Small intestine (tissue), 7 donors: ENCODE measurements around the gene JAKMIP1. TPM values are rescaled to one million over a fixed set of nuclear protein-coding genes. Genes with fewer than 3 reads are reported as not detected.

Experiments used
- DNase-seq, 2 donors: peaks; one replicate each; pipeline versions ENCODE4 v3.0.0 to v3.0.0-alpha.2; 2013
- FAIRE-seq: peaks from 2 replicates; lab custom pipeline; 2012; peaks lifted over from hg19 to GRCh38; lab: Jason Lieb, UNC
- H3K27ac ChIP-seq, 3 donors: one replicate each; pipeline ENCODE4 v1.5.1; 2013; ENCODE audit warnings: low read length in 2 of 3, mild to moderate bottlenecking in 2 of 3, control low read depth in 1 of 3, inconsistent platforms in 1 of 3, low read depth in 1 of 3, moderate library complexity in 1 of 3
- H3K27me3 ChIP-seq, 3 donors: one replicate each; pipeline ENCODE4 v1.6.1; 2013; ENCODE audit warnings: low read length in 3 of 3, inconsistent platforms in 1 of 3; ENCODE audit not compliant: control insufficient read depth in 3 of 3, insufficient read depth in 3 of 3
- H3K36me3 ChIP-seq, 3 donors: one replicate each; pipeline ENCODE4 v1.6.1; 2013; ENCODE audit warnings: low read length in 3 of 3, inconsistent platforms in 1 of 3, low read depth in 1 of 3, mild to moderate bottlenecking in 1 of 3, moderate library complexity in 1 of 3; ENCODE audit not compliant: control insufficient read depth in 3 of 3, insufficient read depth in 2 of 3
- H3K4me1 ChIP-seq, 3 donors: one replicate each; pipeline ENCODE4 v1.6.1; 2013; ENCODE audit warnings: low read length in 2 of 3, inconsistent platforms in 1 of 3, low read depth in 1 of 3, mild to moderate bottlenecking in 1 of 3, moderate library complexity in 1 of 3; ENCODE audit not compliant: control insufficient read depth in 3 of 3, insufficient read depth in 2 of 3
- H3K4me3 ChIP-seq, 3 donors: one replicate each; pipeline ENCODE4 v1.5.1; 2013; ENCODE audit warnings: low read length in 3 of 3, control low read depth in 1 of 3, inconsistent platforms in 1 of 3, low read depth in 1 of 3, mild to moderate bottlenecking in 1 of 3, moderate library complexity in 1 of 3
- H3K9me3 ChIP-seq, 2 donors: one replicate each; pipeline ENCODE4 v1.6.1; 2013; ENCODE audit warnings: low read depth in 1 of 2, low read length in 1 of 2; ENCODE audit not compliant: control insufficient read depth in 2 of 2, insufficient read depth in 1 of 2
- WGBS, 3 donors: extraction: QIAGEN DNeasy Blood & Tissue Kit; methylation state at CpG; one replicate each; pipeline ENCODE4 v1.1.7; 2013; 5-methylcytosine and 5-hydroxymethylcytosine counted together
- polyA plus RNA-seq, 4 donors: library from polyadenylated mRNA; stranded (reverse) in 3 of 4; unstranded in 1 of 4; fragments of 200-250 nt in 3 of 4; fragments of 120-200 nt in 1 of 4; gene quantifications; one replicate each; pipeline versions ENCODE4 v1.2.1 to v1.2.3, GENCODE V29; 2013
- donor health status: healthy with polysubstance abuse.
- donor health status: control.
- donor health status: control.
- donor health status: Bipolar disorder and iron deficiency.
- donor health status: healthy.

Gene JAKMIP1
- polyA plus RNA-seq, 4 donors = 0.25 to 1.8 (median 1.0) TPM

GRCh38 chr4:6172927-6173200 is 27.5 kb downstream of the JAKMIP1 start:
- WGBS, 3 donors = 42 to 56% (median 46%) methylated on average over 3 of the region's 3 CpGs
- H3K4me1 ChIP-seq = no peaks in the 10 kb centered on the region
- no peak overlapping the region for H3K4me3 ChIP-seq
- FAIRE-seq = no peak
- DNase-seq = no peak
- H3K27ac ChIP-seq = no peak overlapping the region
- H3K36me3 ChIP-seq = no peaks in the 10 kb centered on the region
- no peaks in the 10 kb centered on the region for H3K9me3 ChIP-seq
- peaks cover 0 to 2% (median 0%) of the 10 kb centered on the region in 3 donors for H3K27me3 ChIP-seq

DNA sequence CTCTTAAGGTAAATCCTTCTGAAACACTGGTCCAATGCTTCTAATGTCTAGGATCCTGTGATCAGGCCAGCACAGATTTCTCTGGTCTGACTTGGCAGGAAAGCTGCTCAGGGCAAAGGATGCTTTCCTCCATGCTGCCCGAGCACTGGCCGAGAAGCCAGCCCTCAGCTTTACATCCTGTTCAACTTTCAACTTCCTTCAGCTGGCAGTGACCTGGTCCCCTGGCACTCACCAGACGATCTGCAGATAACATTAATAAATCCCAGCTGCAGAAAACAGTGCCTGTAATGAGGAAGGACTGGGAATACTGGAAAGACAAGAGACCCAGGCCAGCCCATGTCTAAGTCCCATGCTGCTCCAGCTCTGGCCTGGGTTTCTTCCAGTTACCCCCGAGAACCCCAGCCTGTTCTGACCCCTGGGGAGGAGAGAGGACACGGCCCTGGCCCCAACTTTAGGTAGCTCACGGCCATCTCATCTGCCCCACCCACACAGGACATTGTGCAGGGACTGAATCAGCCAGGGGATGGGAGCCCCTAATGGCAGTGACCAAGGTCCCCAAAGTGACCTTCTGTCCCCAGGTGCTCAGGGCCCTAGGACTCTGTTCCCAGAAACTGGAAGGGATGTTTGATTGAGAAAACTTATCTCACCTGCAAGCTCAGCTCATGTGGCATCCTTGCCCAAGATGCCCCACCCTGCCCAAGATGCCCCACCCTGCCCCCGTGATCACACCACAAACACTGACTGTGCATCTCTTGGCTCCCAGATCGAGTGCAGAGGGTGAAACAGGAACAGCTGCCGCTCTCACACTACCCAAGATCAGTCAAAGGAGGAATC is 28.0 kb downstream of the JAKMIP1 start:
- Histone ChIP-seq H3K27me3 (peaks cover 0 to 2% (median 0%) of the 10 kb centered on the region in 3 donors), H3K4me3 (no peak overlapping the region), H3K4me1 (no peaks in the 10 kb centered on the region), H3K36me3 (no peaks in the 10 kb centered on the region), H3K27ac (no peak overlapping the region), H3K9me3 (no peaks in the 10 kb centered on the region)
- 30 to 50% (median 48%) methylated on average over 9 of the region's 9 CpGs for WGBS, 3 donors
- DNase-seq (no peak), FAIRE-seq (no peak)

DNA sequence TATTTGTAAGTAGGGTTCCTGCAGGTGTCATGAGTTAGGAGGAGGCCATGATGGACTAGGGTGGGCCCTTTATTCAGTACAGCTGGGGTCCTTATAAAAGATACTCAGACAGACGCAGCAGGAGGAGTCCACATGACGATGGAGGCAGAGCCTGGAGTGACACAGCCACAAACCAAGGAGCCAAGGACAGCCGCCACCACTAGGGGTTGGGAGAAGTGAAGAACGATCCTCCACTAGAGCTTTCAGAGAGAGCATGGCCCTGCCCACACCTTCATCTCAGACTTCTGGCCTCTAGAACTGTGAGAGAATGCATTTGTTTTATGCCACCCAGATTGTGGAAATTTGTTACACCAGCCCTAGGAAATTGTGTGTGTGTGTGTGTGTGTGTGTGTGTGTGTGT is 31.1 kb downstream of the JAKMIP1 start:
- Histone ChIP-seq H3K4me3 (no peak overlapping the region), H3K4me1 (no peaks in the 10 kb centered on the region), H3K27me3 (peaks cover 0 to 2% (median 0%) of the 10 kb centered on the region in 3 donors), H3K9me3 (no peaks in the 10 kb centered on the region), H3K27ac (no peak overlapping the region), H3K36me3 (no peaks in the 10 kb centered on the region)
- no peak for DNase-seq
- WGBS, 3 donors = 78 to 87% (median 79%) methylated on average over 4 of the region's 4 CpGs
- no peak for FAIRE-seq

DNA sequence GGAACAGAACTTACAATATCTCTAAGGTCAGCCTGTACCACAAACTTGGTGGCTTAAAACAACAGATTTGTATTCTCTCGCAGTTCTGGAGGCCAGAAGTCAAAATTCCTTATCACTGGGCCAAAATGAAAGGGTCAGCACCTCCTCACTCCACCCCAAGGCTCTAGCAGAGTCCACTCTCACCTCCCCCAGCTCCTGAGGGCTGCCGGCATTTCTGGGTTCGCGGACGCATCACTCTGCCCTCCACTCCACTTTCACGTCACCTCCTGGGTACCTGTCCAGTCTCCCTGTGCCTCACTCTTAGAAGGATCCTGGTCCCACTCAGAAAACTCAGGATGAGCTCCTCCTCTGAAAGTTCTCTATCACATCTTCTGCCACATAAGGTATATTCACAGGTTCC is 34.6 kb downstream of the JAKMIP1 start:
- no peaks in the 10 kb centered on the region for H3K27me3 ChIP-seq
- DNase-seq = no peak
- no peaks in the 10 kb centered on the region for H3K9me3 ChIP-seq
- H3K4me1 ChIP-seq = no peaks in the 10 kb centered on the region
- WGBS, 3 donors = 87 to 93% (median 92%) methylated on average over 6 of the region's 6 CpGs
- H3K4me3 ChIP-seq = no peak overlapping the region
- H3K36me3 ChIP-seq = no peaks in the 10 kb centered on the region
- H3K27ac ChIP-seq = no peak overlapping the region
- FAIRE-seq = no peak

DNA sequence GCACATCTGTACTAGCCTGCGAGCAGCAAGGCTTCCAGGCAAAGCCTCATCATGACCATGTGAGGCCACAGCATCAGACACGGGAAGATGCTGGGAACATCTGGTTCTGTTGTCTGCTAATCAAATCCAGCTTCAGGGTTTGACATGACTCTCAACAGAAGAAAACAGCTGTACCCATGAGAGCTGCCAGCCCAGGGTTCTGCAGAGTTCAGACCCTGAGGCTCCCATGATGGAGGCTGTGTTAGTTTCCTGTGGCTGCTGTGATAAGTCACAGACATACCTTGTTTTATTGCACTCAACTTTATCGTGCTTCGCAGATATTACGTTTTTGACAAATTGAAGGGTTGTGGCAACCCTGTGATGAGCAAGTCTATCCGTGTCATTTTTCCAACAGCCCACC is 37.5 kb downstream of the JAKMIP1 start:
- Histone ChIP-seq H3K27me3 (no peaks in the 10 kb centered on the region), H3K27ac (no peak overlapping the region), H3K9me3 (no peaks in the 10 kb centered on the region), H3K36me3 (no peaks in the 10 kb centered on the region), H3K4me3 (no peak overlapping the region), H3K4me1 (no peaks in the 10 kb centered on the region)
- no peak for DNase-seq
- FAIRE-seq = no peak
- 91 to 94% (median 94%) methylated on average over 6 of the region's 6 CpGs for WGBS, 3 donors

GRCh38 chr4:6161921-6162464 is 38.4 kb downstream of the JAKMIP1 start:
- no peak for FAIRE-seq

DNA sequence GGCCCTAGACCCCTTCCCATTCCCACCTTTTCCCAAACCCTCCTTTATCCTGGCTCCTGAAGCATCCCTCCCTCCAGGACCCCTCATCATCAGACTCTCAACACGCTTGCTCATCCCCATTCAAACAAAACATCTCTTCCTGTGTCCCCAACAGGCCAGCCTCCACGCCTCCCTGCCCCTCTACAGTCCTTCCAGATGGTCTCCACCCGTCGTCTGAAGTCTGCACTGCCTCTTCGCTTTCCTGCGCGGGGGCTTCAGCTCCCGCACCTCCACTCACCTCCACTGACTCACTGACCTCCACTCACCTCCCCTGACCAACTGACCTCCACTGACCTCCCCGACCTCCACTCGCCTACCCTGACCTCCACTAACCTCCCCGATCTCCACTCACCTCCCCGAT is 39.8 kb downstream of the JAKMIP1 start:
- no peak for DNase-seq
- WGBS, 3 donors = 80 to 85% (median 83%) methylated on average over 12 of the region's 12 CpGs

More at GRCh38 chr4:6161921-6162464, 38.4 kb downstream of the JAKMIP1 start:
- Histone ChIP-seq H3K4me1 (no peaks in the 10 kb centered on the region), H3K36me3 (no peaks in the 10 kb centered on the region), H3K9me3 (no peaks in the 10 kb centered on the region), H3K4me3 (no peak overlapping the region), H3K27ac (no peak overlapping the region), H3K27me3 (no peaks in the 10 kb centered on the region)
- DNase-seq = no peak
- 72 to 82% (median 75%) methylated on average over 10 of the region's 10 CpGs for WGBS, 3 donors

DNA sequence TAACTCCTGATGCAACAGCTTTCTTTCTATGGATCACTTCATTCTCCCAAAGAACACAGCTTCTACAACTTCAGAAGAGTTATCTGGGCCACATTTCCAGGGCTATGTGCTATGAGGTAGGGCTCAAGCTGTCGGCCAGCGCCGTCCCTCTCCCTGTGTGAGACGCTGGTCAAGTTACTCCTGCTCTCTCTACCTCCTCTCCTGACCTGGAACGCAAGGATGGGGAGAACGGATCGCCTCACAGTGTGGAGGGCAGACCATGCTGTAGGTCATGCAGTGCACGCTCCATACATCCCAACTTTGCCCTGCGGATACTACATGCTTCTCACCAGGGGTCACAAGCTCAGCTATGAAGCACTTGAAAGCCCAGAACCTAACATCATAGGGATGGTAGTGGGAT is 42.4 kb downstream of the JAKMIP1 start:
- no peaks in the 10 kb centered on the region for H3K36me3 ChIP-seq
- peaks cover 0 to 3% (median 0%) of the 10 kb centered on the region in 3 donors for H3K27me3 ChIP-seq
- H3K27ac ChIP-seq = no peak overlapping the region
- WGBS, 3 donors = 89 to 96% (median 91%) methylated on average over 9 of the region's 9 CpGs
- H3K4me3 ChIP-seq = no peak overlapping the region
- no peak for FAIRE-seq
- no peaks in the 10 kb centered on the region for H3K9me3 ChIP-seq
- no peak for DNase-seq
- no peaks in the 10 kb centered on the region for H3K4me1 ChIP-seq

More for the DNA sequence above, 39.8 kb downstream of the JAKMIP1 start:
- Histone ChIP-seq H3K27ac (no peak overlapping the region), H3K27me3 (peaks cover 0 to 3% (median 0%) of the 10 kb centered on the region in 3 donors), H3K9me3 (no peaks in the 10 kb centered on the region), H3K4me3 (no peak overlapping the region), H3K4me1 (no peaks in the 10 kb centered on the region), H3K36me3 (no peaks in the 10 kb centered on the region)
- no peak for FAIRE-seq
